Stimulated activated CD4-positive, alpha-beta T cell treated with anti-CD3 and anti-CD28 coated beads, Interleukin-1b, Interleukin-23, amount 100 ng/mL, for 1 hour (primary cell): Measurements from ENCODE around the gene PARM1.
"Not testable (repeated sequence)": the region's sequence is repeated elsewhere in the genome, so short reads cannot be mapped to it uniquely, and the experiment has no call there.

Source experiments
- DNase-seq, 2 donors: peaks; one replicate each; pipeline ENCODE4 v3.0.0-alpha.2; 2020; ENCODE audit warnings: low read depth in 2 of 2

Gene PARM1

GRCh38 chr4:74983253-74983635 is 50.3 kb downstream of the PARM1 start:
- no peak for DNase-seq

GRCh38 chr4:74990276-74990875 is 57.5 kb downstream of the PARM1 start:
- DNase-seq, result no peak

GRCh38 chr4:74994436-74994835 is 61.5 kb downstream of the PARM1 start:
- DNase-seq, result not testable (repeated sequence)

GRCh38 chr4:74996996-74997395 is 64.1 kb downstream of the PARM1 start:
- no peak for DNase-seq

GRCh38 chr4:74997948-74998729 is 65.2 kb downstream of the PARM1 start:
- DNase-seq, result no peak

- no peak for DNase-seq
Measured at GRCh38 chr4:74999714-75000309, 66.9 kb downstream of the PARM1 start.

- DNase-seq, result no peak
Measured at GRCh38 chr4:75001871-75002270, 69.0 kb downstream of the PARM1 start.

GRCh38 chr4:75002381-75002780 is 69.5 kb downstream of the PARM1 start:
- no peak for DNase-seq

- no peak for DNase-seq
Measured at GRCh38 chr4:75003979-75004378, 71.1 kb downstream of the PARM1 start.

GRCh38 chr4:75004755-75005668 is 72.1 kb downstream of the PARM1 start:
- DNase-seq, result no peak

GRCh38 chr4:75005727-75006126 is 72.8 kb downstream of the PARM1 start:
- no peak for DNase-seq

- DNase-seq, result no peak
Measured at GRCh38 chr4:75007891-75008290, 75.0 kb downstream of the PARM1 start.

- no peak for DNase-seq
Measured at GRCh38 chr4:75009138-75009537, 76.2 kb downstream of the PARM1 start.

- no peak for DNase-seq
Measured at GRCh38 chr4:75011131-75011795, 78.3 kb downstream of the PARM1 start.

- no peak for DNase-seq
Measured at GRCh38 chr4:75015627-75016026, 82.7 kb downstream of the PARM1 start.

- no peak for DNase-seq
Measured at GRCh38 chr4:75016472-75016871, 83.6 kb downstream of the PARM1 start.

GRCh38 chr4:75018811-75019479 is 86.0 kb downstream of the PARM1 start:
- no peak for DNase-seq

GRCh38 chr4:75025431-75025830 is 92.5 kb downstream of the PARM1 start:
- no peak for DNase-seq

GRCh38 chr4:75028196-75028854 is 95.4 kb downstream of the PARM1 start:
- DNase-seq, result no peak

GRCh38 chr4:75030028-75030427 is 97.1 kb downstream of the PARM1 start:
- DNase-seq, result no peak
